Mammary epithelial cell (primary cell): ENCODE results near the gene LETMD1.

Experiments used
- CTCF ChIP-seq, 2 donors: IDR thresholded peaks in 1 of 2; conservative IDR thresholded peaks in 1 of 2; 2 replicates each; pipeline ENCODE4 v1.5.1; 2011 to 2012; ENCODE audit warnings: inconsistent platforms in 2 of 2, low read length in 2 of 2, mild to moderate bottlenecking in 2 of 2, control low read depth in 1 of 2, low read depth in 1 of 2; ENCODE audit not compliant: insufficient read depth in 1 of 2; ENCODE audit errors: extremely low read depth in 1 of 2
- EZH2 ChIP-seq: IDR thresholded peaks from 2 replicates; pipeline ENCODE4 v1.6.1; 2012; ENCODE audit warnings: low read length, inconsistent platforms, borderline replicate concordance

GRCh38 chr12:51033457-51034089 lies 14.6 kb upstream of the LETMD1 start:
- TF ChIP-seq CTCF (conservative IDR thresholded peaks at IDR 0.05 in 1 of 2, IDR thresholded peaks at IDR 0.05 in 1 of 2; ENCODE audit: extremely low read depth in 1 of 2, insufficient read depth in 1 of 2, low read depth in 1 of 2, low read length in 2 of 2): no peak
- TF ChIP-seq EZH2: no peak
